ENCODE results near the gene RTL10. TPM values are rescaled to one million over a fixed set of nuclear protein-coding genes. Genes with fewer than 3 reads are reported as not detected.

RTL10 gene, protein sequence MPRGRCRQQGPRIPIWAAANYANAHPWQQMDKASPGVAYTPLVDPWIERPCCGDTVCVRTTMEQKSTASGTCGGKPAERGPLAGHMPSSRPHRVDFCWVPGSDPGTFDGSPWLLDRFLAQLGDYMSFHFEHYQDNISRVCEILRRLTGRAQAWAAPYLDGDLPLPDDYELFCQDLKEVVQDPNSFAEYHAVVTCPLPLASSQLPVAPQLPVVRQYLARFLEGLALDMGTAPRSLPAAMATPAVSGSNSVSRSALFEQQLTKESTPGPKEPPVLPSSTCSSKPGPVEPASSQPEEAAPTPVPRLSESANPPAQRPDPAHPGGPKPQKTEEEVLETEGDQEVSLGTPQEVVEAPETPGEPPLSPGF
- total RNA-seq = 27.2 and 27.4 TPM in 2 replicates
- long read RNA-seq, full-length matches to known transcripts = 7 of 18 reads
- long read RNA-seq, partial matches to known transcripts = 0 of 18 reads
- long read RNA-seq, other reads (novel, unspliced or antisense) = 11 of 18 reads

DNA sequence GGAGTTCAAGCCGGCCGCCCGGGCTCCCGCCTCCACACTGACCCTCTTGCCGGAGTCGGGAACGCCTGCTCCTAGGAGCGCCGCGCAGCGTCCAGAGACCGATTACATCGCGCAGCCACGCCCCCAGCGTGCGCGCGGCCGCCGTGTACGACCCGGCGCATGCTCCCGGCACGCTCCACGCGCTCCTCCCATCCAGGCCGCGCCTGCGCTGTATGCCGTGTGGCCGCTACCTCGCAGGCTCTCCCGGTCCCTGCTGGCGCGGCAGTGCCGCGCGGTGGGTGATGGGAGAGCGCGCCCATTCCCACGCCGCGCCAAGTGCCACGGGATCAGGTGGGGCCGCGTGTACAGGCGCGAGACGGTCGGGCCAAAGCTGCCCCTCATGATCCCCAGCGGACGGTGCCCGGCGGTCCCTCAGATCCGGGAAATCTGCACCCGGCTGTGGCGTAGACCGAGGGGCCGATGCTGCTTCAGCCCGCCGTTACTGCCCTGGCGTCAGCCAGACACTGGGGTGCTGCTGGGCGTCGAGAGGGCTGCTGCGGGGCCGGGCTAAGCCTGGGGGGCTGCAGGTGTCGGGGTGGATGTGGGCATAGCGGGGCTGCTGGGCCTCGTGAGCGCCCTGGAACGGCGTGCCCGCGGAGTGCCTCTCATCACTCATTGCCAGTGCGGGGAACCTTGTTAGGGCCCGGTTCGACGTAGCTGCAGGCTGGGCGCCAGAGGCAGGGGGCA is at the start of gene RTL10, which contains the start of gene GNB1L:
Gene RTL10 (minus strand): TSS at position 97 of the 726 bp plus-strand sequence. CDS start 2,613 bp downstream, outside the sequence.
Gene GNB1L (minus strand): TSS at position 97 of the 726 bp plus-strand sequence. CDS start 33,519 bp downstream, outside the sequence.
- TF ChIP-seq, protein P1, sequence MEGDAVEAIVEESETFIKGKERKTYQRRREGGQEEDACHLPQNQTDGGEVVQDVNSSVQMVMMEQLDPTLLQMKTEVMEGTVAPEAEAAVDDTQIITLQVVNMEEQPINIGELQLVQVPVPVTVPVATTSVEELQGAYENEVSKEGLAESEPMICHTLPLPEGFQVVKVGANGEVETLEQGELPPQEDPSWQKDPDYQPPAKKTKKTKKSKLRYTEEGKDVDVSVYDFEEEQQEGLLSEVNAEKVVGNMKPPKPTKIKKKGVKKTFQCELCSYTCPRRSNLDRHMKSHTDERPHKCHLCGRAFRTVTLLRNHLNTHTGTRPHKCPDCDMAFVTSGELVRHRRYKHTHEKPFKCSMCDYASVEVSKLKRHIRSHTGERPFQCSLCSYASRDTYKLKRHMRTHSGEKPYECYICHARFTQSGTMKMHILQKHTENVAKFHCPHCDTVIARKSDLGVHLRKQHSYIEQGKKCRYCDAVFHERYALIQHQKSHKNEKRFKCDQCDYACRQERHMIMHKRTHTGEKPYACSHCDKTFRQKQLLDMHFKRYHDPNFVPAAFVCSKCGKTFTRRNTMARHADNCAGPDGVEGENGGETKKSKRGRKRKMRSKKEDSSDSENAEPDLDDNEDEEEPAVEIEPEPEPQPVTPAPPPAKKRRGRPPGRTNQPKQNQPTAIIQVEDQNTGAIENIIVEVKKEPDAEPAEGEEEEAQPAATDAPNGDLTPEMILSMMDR (IDR thresholded peaks at IDR 0.05; ENCODE audit: unreplicated experiment) = peak; percentile 30
- no peaks in the 10 kb centered on the region for H3K27me3 Mint-ChIP-seq
- peaks cover 30% of the 10 kb centered on the region for H3K4me1 Mint-ChIP-seq (ENCODE audit: low read depth)
- peaks cover 12% of the 10 kb centered on the region for H3K36me3 Mint-ChIP-seq (ENCODE audit: insufficient read depth)
- peak within 1 kb of the TSS; percentile 91 for H3K4me3 Mint-ChIP-seq (ENCODE audit: low read depth)
- peak; percentile 94 for DNase-seq (ENCODE audit: low spot score, unreplicated experiment)
- peaks cover 5% of the 10 kb centered on the region for H3K9me3 Mint-ChIP-seq (ENCODE audit: low read depth)
- peak within 1 kb of the TSS; percentile 95 for H3K27ac Mint-ChIP-seq

DNA sequence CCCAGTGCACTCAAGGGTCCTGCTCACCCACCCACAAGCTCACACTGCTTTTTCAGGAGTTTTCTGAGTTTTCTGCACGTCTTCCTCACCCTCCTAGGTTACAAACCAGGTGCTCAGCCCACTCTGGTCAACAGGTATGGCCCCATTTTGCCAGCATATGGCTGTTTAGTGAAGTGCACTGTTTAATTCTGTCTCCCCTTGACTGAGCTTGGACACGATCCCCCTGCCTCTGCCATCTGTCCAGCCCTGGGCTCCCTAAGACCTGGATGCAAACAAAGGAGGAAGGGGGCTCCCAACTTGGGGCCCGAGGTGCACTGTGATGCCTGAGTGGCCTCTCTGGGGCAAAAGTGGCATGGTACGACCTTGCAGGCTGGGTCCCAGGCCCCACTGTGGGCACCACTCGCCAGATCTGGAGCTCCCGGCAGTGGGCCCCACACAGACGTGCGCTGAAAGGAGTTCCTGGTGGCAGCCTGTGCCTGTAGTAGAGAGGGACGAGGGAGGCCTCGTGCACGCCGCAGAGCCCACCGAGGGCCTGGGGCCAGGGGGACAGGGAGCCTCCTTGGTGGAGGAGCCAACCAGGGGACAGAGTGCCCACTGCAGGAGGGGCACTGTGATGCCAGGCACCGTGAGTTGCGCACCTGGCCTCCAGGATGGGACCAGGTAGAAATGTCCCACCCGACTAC is 49.6 kb upstream of the RTL10 start:
- TF ChIP-seq, protein P1 (IDR thresholded peaks at IDR 0.05; ENCODE audit: unreplicated experiment) = no peak
- DNase-seq (ENCODE audit: low spot score, unreplicated experiment) = no peak
- H3K27ac Mint-ChIP-seq = no peak overlapping the region
- no peaks in the 10 kb centered on the region for H3K9me3 Mint-ChIP-seq (ENCODE audit: low read depth)
- H3K36me3 Mint-ChIP-seq (ENCODE audit: insufficient read depth) = peaks cover 1% of the 10 kb centered on the region
- no peak overlapping the region for H3K4me3 Mint-ChIP-seq (ENCODE audit: low read depth)
- peaks cover 4% of the 10 kb centered on the region for H3K27me3 Mint-ChIP-seq
- peaks cover 5% of the 10 kb centered on the region for H3K4me1 Mint-ChIP-seq (ENCODE audit: low read depth)

DNA sequence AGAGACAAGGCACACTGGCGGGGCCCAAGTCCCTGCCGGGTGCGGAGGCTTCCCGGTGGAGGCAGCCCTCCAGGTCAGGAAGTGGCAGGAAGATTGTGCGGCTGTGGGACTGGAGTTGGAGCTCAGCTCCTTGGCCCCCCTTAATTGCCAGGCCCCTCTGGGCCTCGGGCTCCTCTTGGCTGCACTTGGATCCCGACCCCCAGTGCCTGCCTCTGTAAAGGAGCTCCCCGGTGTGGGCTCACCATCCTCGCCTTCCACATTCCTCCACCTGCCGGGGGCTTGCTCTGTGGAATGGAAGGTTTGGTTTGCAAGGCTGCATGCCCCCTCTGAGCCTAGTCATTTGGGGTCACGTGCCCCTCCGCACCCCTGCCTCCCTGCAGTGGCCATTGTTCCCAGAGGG is 48.8 kb upstream of the RTL10 start:
- H3K36me3 Mint-ChIP-seq (ENCODE audit: insufficient read depth) = peaks cover 1% of the 10 kb centered on the region
- TF ChIP-seq, protein P1 (IDR thresholded peaks at IDR 0.05; ENCODE audit: unreplicated experiment) = no peak
- no peak overlapping the region for H3K27ac Mint-ChIP-seq
- H3K4me1 Mint-ChIP-seq (ENCODE audit: low read depth) = peaks cover 5% of the 10 kb centered on the region
- DNase-seq (ENCODE audit: low spot score, unreplicated experiment) = no peak
- H3K9me3 Mint-ChIP-seq (ENCODE audit: low read depth) = no peaks in the 10 kb centered on the region
- no peak overlapping the region for H3K4me3 Mint-ChIP-seq (ENCODE audit: low read depth)
- peaks cover 4% of the 10 kb centered on the region for H3K27me3 Mint-ChIP-seq

DNA sequence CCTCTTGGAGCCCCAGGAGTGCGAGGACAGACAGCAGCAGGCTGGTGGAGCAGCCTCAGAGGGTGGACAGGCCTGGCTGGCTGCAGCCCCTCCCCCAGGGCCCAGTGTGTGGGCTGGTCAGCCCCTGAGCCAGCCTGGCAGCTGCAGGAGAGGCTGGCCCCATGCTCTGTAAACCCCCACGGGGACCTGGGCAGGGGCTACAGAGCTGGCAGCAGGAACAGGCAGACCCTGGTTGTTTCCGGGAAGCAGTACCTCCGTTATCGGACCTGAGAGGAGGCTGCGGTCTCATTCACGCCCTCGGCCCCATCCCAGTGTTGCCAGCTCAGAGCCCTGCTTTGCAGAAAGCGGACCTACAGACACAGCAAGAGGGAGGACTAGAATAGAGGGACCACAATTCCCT is 48.4 kb upstream of the RTL10 start:
- DNase-seq (ENCODE audit: low spot score, unreplicated experiment) = no peak
- H3K9me3 Mint-ChIP-seq (ENCODE audit: low read depth) = no peaks in the 10 kb centered on the region
- TF ChIP-seq, protein P1 (IDR thresholded peaks at IDR 0.05; ENCODE audit: unreplicated experiment) = no peak
- peaks cover 4% of the 10 kb centered on the region for H3K27me3 Mint-ChIP-seq
- peaks cover 1% of the 10 kb centered on the region for H3K36me3 Mint-ChIP-seq (ENCODE audit: insufficient read depth)
- peaks cover 5% of the 10 kb centered on the region for H3K4me1 Mint-ChIP-seq (ENCODE audit: low read depth)
- H3K27ac Mint-ChIP-seq = no peak overlapping the region
- no peak overlapping the region for H3K4me3 Mint-ChIP-seq (ENCODE audit: low read depth)
